ENCODE results near the gene FBLIM1.
"Not testable (repeated sequence)": the region's sequence is repeated elsewhere in the genome, so short reads cannot be mapped to it uniquely, and the experiment has no call there.

FBLIM1 gene

DNA sequence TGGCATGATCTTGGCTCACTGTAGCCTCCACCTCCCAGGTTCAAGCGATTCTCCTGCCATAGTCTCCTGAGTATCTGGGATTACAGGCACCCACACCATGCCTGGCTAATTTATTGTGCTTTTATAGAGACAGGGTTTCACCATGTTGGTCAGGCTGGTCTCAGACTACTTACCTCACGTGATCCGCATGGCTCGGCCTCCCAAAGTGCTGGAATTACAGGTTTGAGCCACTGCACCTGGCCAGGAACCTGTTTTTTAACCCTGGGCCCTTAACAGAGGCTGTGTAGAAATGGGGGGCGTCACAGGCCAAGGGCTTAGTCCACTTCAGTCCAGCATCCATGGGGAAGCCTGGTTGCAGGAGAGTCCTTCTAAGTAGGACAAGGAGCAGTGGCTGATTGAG is 9.3 kb downstream of the FBLIM1 start:
- no peak for DNase-seq (ENCODE audit: low spot score)

GRCh38 chr1:15768388-15768787 is 9.8 kb downstream of the FBLIM1 start:
- DNase-seq (ENCODE audit: low spot score) = no peak

- no peak for DNase-seq (ENCODE audit: low spot score)
These were observed 11.8 kb downstream of the FBLIM1 start for GRCh38 chr1:15770313-15770962.

DNA sequence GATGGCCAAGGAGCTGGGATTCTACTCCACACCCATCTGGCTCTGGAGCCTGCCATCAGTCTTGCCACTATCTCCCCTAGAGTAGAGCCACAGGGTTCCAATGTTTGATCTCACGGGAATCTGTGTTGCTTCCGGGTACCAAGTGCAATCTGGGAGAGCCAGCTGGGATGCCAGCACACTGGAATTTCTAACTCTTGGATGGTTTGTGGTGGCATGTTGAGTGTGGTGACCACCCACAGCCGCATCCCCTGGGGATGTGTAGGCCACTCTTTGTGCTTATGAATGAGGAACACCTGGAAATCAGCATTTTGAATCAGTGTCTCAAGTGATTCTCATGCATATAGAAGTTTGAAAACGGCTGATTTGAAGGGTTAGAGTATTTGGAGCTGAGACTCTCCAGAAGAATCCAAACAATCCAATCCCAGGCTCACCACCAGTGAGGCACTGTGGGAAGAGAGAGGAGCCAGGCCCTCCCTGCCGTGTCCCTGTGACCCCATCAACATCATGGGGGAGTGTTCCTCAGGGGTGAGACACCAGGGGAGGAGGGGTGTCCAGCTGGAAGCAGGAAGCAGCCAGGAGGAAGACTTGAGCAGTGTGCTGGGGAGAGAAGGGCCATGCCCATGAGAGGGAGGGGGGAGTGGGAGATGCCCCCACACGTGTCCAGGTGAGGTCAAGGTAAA is 13.4 kb downstream of the FBLIM1 start:
- no peak for DNase-seq (ENCODE audit: low spot score)

GRCh38 chr1:15775706-15776105 is 17.1 kb downstream of the FBLIM1 start:
- no peak for DNase-seq (ENCODE audit: low spot score)

DNA sequence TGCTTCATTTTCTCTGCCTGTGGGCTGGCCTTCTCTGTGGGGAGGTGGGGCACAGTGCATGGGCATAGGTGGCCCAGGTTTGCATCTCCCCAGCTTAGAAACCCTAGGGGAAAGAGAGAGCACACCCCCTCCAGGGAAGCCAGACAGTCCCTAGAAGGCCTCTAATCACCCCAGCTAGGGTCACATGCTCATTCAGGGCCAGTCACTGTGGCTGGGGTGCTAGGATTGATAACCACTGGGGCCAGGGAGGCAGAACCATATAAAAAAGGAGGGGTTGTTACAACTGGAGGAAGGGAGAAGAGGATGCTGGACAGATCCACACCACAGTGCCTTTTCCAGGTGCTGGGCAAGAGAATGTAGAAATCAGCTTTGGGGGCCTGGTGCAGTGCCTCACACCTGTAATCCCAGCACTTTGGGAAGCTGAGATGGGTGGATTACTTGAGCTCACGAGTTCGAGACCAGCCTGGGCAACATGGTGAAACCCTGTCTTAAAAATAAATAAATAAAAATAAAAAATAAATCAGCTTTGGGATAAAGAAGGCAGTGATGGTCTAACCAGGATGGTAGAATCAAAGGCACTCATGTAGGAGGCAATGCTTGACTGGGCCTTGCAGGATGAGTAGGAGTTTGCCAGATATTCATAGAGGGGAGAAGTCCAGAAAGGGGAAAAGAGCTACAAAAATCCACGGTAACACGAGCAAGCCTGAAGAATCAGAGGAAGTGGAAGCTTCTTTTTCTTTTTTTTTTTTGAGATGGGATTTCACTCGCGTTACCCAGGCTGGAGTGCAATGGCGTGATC is 19.5 kb downstream of the FBLIM1 start:
- no peak for DNase-seq (ENCODE audit: low spot score)

DNA sequence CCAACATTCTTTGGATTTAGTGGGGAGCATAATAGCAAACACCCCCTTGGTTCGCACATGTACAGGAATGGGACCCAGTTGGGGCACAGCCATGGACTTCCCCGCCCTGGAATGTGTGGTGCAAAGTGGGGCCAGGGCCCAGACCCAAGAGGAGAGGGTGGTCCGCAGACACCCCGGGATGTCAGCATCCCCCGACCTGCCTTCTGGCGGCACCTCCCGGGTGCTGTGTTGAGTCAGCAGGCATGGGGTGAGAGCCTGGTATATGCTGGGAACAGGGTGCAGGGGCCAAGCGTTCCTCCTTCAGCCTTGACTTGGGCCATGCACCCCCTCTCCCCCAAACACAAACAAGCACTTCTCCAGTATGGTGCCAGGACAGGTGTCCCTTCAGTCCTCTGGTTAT is 27.1 kb downstream of the FBLIM1 start:
- DNase-seq (ENCODE audit: low spot score) = no peak

GRCh38 chr1:15786581-15786980 is 28.0 kb downstream of the FBLIM1 start:
- no peak for DNase-seq (ENCODE audit: low spot score)

- no peak for DNase-seq (ENCODE audit: low spot score)
These were observed 30.2 kb downstream of the FBLIM1 start for GRCh38 chr1:15788624-15789301.

- no peak for DNase-seq (ENCODE audit: low spot score)
These were observed 37.5 kb downstream of the FBLIM1 start for GRCh38 chr1:15796086-15796462.

DNA sequence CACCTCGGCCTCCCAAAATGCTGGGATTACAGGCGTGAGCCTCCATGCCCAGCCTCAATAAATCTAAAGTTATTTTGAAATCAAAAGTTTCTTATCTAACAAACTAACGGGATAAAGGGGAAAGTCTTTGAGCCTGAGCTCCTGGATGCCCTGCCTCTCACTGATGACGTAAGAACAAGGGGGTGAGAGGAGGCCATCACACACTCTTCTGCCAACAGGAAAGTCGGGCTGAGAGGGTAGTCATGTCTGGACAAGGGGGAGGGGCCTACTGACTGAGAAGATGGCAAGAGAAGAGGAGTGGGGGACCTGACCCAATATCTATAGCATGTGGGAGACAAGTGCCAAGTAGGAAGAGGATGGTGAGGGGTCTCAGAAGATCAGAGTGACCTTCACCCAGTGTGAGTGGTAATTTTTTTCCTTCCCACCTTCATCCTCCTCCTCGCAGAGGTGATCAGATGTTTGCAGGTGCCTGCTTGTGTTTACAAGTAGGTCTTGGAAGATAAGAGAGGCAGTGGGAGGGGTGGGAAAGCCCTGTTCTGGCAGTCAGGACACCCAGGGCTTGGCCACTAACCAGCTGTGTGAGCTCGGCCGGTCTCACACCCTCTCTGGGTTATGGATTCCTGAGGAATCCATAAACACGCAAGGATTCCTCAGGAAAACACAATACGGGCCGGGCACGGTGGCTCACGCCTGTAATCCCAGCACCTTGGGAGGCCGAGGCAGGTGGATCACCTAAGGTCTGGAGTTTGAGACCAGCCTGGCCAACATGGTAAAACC is 39.2 kb downstream of the FBLIM1 start:
- DNase-seq (ENCODE audit: low spot score) = no peak

DNA sequence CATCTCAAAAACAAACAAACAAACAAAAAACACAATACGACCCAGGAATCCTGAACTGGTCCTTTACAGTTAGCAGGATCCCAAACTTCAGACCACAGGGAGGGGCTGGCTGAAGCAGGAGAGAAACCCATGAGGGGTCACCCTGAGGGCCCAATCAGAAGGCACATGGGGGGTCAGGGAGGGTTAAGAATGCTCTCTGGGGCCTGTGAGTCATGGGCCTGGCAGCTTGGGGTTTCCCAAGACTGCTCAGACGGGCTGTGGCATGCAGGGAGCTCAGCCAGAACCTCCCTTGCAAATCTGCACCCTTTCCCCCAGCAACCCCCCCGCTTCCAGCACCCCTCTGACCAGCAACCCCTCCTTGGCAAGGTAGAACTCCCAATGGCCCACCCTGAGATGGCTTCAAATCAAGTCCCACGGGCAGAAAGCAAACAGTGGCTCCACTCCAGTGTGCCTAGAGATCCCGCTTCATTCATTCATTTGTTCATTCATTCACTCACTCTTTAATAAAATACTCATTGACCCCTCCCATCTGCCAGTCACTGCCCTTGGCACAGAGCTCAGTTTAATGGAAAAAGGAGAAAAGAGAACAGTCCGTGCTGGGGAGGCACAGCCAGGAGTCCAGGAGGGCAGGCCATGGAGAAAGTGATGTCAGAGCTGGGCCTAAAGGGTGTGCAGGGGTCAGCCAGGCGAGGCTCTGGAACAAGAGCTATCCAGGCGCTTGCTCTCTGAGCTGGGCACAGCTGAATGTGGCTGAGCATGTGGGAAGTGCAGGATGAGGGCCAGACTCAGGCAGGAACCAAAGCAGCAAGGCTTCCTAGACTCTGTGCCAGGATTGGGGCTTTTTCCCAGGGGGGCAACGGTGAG is 40.6 kb downstream of the FBLIM1 start:
- DNase-seq (ENCODE audit: low spot score) = peak; percentile 98

DNA sequence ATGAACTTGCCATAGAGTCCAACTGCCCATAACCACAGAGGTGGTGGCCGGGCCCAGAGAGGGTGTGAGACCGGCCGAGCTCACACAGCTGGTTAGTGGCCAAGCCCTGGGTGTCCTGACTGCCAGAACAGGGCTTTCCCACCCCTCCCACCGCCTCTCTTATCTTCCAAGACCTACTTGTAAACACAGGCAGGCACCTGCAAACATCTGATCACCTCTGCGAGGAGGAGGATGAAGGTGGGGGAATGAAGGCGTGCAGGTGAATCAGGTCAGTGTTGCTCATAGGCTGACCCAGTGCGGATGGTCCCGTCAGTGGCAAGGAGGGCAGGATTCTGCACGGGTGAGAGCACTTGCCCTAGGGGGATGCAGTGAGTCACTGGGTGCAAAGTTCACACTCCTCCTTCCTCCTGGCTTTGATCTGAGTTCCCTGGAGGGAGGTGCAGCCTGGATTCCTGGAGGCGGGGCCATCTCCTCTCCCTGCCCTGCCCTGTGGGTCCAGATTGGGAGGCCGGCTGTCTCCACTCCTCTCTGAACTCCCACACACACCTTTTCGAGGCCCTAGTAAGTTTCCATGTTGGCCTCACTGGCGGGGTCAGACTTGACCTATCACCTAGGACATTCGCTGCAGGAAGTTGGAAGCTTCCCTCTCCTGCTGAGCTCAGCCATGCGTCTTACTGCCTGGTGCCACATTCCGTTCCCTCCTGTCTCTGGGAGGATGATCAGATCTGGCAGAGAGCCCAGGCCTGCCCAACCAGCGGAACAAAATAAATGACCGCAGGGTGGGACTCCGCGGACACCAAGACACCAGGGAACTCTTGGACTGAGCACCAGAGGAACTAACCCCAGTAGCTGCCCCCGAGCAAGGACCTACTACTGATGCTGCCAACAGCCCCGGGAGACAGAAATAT is 41.6 kb downstream of the FBLIM1 start:
- peak; percentile 58 for DNase-seq (ENCODE audit: low spot score)

DNA sequence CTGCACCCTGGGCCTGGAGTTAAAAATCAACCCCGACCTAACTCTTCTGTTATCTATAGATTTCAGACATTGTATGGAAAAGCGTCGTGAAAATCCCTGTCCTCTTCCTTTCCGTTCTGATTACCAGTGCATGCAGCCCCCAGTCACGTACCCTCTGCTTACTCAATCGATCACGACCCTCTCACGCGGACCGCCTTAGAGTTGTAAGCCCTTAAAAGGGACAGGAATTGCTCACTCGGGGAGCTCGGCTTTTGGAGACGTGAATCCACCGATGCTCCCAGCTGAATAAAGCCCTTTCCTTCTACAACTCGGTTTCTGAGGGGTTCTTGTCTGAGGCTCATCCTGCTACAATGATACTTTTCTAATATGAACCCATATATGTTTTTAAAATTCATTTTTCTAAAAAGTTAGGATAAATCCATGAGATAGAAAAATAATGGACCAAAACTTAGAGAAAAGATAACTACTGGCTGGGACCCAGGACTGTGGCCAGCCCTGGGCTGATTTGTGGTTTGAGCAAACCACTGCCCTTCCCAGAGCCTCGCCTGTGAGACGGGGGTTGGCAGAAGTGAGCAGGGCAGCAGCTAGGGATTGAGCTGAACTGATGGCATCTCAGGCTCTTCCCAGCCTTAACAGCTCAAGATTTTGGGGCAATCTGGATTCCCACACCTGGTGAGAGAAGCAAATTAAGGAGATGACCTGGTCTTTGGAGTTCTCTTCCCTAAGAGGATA is 43.8 kb downstream of the FBLIM1 start:
- no peak for DNase-seq (ENCODE audit: low spot score)

- DNase-seq (ENCODE audit: low spot score) = no peak
These were observed 44.8 kb downstream of the FBLIM1 start for GRCh38 chr1:15803380-15803779.

- DNase-seq (ENCODE audit: low spot score) = no peak
These were observed 45.5 kb downstream of the FBLIM1 start for GRCh38 chr1:15804060-15804459.

DNA sequence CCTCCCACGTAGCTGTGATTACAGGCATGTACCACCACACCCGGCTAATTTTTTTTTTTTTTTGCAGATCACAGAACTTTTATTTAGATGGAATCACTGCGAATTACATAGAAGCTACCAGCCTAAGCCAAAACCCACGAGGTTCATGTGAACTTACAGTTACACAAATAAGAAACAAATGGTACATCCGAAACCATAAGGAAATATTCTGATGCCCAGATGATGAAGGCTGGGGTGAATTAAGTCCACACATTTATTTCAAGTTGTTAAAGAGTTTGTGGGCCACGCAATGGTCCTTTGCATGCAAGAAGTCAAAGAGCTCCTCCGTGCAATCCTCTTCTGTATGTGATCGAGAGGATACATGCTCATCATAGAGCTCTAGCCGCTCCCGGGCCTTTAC is 48.5 kb downstream of the FBLIM1 start:
- no peak for DNase-seq (ENCODE audit: low spot score)

- DNase-seq (ENCODE audit: low spot score) = not testable (repeated sequence)
These were observed 49.0 kb downstream of the FBLIM1 start, which contains the start of gene UQCRHL for GRCh38 chr1:15807549-15807948. TSS of gene UQCRHL (minus strand) at chr1:15807649. CDS start at chr1:15807649, 0 bp downstream.

- no peak for DNase-seq (ENCODE audit: low spot score)
These were observed 50.4 kb downstream of the FBLIM1 start for GRCh38 chr1:15808955-15809354.
